NCI-H510A (cell line): ENCODE results near the gene R3HDM2.
"Not testable (repeated sequence)": the region's sequence is repeated elsewhere in the genome, so short reads cannot be mapped to it uniquely, and the experiment has no call there.

Experiments used
- DNase-seq: peaks from one replicate; lab custom pipeline; 2025; lab: John Stamatoyannopoulos, UW

The R3HDM2 gene

DNA sequence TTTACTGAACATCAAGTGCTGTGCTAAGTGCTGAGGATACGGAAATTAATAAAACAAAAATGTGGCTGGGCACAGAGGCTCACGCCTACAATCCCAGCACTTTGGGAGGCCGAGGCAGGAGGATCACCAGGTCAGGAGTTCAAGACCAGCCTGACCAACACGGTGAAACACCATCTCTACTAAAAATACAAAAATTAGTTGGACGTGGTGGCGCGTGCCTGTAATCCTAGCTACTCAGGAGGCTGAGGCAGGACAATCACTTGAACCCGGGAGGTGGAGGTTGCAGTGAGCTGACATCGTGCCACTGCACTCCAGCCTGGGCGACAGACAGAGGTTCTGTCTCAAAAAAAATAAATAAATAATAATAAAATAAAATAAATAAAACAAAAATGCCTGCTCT lies 3.9 kb downstream of the R3HDM2 start:
- not testable (repeated sequence) for DNase-seq

DNA sequence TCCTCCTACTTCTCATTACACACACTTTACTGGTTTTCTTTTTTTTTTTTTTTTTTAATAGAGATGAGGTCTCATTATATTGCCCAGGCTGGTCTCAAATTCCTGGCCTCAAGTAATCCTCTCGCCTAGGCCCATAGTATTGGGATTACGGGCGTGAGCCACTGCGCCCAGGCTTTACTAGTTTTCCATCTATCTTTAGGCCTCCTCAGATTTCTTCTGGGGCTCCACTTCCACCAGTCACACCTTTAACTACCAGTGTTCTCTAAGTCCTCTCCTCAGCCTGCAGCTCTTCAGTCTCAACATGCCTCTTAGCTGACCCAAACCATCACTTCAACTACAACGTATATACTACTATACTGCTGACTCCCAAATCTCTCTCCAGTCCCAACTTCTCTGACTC lies 10.4 kb downstream of the R3HDM2 start:
- DNase-seq = no peak

DNA sequence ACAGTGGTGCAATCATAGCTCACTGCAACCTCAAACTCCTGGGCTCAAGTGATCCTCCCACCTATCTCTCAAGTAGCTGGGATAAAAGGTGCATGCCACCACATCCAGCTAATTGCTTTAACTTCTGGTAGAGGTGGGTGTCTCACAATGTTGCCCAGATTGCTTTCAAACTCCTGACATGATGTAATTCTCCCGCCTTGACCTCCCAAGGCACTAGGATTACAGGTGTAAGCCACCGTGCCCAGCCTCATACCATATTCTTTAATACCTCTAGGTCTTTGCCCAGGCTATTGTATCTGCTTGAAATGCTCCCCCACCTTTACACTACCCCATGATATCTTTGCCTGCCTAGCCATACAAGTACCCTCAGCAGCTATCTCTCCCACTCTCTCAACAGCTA lies 11.3 kb downstream of the R3HDM2 start:
- DNase-seq = no peak

DNA sequence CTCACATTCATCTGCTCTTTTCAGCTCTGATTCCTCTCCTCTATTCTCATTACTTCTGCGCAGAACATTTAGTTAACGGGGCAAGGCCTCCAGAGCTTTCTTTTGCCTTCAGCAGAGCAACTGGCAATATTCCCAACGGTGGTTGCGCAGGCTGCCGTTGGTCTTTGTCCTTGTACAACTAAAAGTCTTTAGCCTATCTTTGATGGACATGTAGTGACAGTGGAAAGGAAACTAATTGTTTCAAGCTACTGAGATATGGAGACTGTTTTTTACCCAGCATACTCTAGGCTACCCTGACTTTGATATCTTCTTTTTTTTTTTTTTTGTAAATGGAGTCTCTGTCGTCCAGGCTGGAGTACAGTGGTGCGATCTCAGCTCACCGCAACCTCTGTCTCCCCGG lies 12.6 kb downstream of the R3HDM2 start:
- no peak for DNase-seq

DNA sequence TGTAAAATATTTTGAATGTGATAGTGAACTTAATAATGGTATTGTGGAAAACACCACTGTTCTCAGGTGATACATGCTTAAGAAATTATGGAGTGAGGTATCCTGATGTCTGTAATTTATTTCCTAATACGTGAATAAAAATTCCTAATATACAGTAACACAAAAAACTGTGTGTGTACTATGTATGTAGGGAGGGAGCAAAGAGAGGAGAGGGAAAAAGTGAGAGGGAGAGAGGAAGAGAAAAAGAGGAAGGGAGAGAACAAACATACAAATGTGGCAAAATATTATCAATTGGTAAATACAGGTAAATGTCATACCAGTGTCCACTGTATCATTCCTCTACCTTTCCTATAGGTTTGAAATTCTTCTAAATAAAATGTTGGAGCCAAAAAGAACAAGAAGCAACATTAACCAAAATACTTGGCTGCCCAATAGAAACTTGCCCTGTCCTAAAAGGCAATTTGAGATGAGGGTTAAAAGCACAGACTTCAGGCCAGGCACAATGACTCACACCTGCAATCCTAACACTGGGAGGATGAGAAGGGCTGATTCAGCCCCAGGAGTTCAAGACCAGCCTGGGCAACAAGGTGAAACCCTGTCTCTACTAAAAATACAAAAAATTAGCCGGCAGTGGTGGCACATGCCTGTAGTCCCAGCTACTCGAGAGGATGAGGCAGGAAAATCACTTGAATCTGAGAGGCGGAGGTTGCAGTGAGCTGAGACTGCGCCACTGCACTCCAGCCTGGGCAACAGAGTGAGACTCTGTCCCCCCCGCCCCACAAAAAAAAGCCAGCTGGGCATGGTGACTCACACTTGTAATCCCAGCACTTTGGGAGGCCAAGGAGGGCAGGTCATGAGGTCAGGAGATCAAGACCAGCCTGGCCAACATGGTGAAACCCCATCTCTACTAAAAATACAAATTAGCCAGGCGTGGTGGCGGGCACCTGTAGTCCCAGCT lies 14.5 kb downstream of the R3HDM2 start:
- no peak for DNase-seq

DNA sequence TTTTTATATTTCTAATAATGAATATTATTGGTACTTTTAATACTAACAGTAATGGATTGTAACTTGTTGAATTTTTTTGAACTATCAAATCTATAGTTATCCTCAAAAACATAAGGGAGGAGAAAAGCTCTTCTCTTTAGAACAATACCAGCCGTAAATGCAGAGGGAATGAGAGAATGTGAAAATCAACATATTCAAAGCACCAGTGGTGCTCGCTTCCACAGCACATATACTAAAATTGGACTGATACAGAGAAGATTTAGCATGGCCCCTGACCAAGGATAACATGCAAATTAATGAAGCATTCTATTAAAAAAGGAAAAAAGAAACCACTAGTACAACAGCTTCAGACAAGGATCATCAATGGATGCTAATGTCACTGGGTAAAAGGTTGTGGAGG lies 15.8 kb downstream of the R3HDM2 start:
- DNase-seq = no peak

DNA sequence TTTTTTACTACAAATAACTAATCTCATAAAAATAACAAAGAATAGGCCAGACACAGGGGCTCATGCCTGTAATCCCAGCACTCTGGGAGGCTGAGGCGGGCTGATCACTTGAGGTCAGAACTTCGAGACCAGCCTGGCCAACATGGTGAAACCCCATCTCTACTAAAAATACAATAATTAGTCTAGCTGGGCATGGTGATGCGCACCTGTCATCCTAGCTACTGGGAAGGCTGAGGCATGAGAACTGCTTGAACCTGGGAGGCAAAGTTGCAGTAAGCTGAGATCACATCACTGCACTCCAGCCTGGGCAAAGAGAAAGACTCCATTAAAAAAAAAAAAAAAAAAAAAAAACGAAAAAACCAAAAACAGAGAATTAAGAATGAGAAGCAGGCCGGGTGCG lies 16.7 kb downstream of the R3HDM2 start:
- DNase-seq = not testable (repeated sequence)

DNA sequence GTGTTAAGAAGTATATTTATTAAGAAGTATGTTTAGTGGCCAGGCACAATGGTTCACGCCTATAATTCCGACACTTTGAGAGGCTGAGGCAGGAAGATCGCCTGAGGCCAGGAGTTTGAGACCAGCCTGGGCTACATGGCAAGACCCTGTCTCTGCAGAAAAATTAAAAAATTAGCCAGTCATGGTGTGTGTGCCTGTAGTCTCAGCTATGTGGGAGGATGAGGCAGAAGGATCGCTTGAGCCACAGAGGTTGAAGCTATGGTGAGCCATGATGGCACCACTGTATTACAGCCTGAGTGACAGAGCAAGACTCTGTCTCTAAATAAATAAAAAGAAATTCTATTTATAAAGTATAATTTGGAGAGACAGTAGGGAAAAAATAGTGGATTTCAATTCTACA lies 20.3 kb downstream of the R3HDM2 start:
- no peak for DNase-seq

DNA sequence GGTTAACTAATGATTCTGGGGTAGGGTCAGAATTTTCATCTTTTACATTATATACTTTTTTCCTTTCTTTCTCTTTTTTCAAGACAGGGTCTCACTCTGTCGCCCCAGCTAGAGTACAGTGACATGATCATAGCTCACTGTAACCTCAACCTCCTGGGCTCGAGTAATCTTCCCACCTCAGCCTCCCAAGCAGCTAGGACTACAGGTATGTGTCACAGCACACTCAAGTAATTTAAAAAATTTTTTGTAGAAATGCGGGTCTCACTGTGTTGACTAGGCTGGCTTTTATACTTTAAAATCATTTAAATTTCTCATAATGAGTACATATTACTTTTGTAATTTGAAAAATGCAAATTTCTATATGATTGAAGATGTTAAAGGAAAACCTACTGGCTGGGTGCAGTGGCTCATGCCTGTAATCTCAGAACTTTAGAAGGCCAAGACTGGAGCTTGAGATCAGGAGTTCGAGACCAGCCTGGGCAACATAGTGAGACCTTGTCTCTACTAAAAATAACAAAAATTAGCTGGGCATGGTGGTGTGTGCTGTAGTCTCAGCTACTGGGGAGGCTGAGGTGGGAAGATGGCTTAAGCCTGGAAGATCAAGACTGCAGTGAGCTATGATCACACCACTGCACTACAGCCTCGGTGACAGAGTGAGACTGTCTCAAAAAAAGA lies 25.7 kb downstream of the R3HDM2 start:
- no peak for DNase-seq

DNA sequence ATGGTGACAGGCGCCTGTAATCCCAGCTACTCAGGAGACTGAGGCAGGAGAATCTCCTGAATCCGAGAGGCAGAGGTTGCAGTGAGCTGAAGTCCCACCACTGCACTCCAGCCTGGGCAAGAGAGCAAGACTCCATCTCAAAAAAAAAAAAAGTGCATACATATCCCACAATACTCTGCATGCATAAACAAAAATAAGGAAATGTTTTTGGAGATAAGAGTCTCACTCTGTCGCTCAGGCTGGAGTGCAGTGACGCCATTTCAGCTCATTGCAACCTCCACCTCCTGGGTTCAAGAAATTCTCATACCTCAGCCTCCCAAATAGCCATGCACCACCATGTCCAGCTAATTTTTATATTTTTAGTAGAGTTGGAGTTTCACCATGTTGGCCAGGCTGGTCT lies 28.7 kb downstream of the R3HDM2 start:
- not testable (repeated sequence) for DNase-seq

DNA sequence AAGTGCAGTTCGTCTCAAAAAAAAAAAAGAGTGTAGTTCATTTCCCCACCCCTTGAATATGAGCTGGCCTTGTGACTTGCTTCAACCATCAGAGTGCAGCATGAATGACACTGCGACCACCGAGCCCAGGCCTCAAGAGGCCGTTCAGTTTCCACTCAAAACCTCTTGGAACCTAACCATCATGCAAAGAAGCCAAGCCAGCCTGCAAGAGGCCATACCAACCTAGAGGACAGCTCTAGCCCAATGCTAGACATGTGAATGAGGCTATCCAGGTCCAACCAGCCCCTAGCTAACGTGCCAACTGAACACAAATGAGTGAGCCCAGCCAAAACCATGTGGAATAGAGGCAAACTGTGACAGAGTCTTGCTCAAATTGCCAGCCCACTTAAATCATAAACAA lies 29.7 kb downstream of the R3HDM2 start:
- DNase-seq = peak; percentile 4

DNA sequence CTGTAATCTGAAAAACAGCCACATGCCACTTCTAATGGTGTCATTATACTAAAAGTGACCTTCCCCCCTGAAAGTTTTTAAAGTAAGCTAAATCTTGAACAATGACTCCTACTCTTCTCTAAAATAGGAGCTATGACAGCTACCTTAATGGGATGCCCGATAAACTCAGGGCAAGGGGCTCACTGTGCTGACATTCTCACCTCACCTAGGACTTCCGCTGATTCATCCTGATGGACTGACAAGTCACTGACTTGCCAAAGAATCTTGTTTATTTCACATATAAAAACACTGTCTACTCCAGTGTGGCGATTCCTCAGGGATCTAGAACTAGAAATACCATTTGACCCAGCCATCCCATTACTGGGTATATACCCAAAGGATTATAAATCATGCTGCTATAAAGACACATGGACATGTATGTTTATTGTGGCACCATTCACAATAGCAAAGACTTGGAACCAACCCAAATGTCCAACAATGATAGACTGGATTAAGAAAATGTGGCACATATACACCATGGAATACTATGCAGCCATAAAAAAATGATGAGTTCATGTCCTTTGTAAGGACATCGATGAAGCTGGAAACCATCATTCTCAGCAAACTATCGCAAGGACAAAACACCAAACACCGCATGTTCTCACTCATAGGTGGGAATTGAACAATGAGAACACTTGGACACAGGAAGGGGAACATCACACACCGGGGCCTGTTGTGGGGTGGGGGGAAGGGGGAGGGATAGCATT lies 31.0 kb downstream of the R3HDM2 start:
- not testable (repeated sequence) for DNase-seq

DNA sequence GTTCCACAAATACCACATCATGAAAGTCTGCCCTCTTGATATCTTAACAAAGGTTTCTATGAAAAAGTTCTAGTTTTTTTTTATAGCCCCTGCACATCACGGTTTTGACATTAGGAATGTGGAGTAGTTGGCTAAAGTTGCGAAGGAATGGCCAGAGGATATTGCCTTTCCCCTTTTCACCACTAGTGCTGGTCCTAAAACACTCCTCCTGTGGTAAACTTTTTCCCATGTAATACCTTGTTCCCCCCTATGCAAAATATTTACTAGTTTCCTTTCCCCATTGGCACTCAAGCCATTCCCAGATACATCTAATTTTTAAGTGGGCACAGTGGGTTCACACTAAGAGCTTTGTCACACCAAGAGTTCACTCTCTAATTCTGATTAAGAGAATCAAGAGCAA lies 33.4 kb downstream of the R3HDM2 start:
- no peak for DNase-seq

DNA sequence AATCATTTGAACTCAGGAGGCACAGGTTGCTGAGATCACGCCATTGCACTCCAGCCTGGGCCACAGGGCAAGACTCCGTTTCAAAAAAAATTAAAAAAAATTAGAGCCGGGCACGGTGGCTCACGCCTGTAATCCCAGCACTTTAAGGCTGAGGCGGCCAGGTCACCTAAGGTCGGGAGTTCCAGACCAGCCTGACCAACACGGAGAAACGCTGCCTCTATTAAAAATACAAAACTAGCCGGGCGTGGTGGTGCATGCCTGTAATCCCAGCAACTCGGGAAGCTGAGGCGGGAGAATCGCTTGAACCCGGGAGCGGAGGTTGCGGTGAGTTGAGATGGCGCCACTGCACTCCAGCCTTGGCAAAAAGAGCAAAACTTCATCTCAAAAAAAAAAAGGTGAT lies 35.7 kb downstream of the R3HDM2 start:
- no peak for DNase-seq

DNA sequence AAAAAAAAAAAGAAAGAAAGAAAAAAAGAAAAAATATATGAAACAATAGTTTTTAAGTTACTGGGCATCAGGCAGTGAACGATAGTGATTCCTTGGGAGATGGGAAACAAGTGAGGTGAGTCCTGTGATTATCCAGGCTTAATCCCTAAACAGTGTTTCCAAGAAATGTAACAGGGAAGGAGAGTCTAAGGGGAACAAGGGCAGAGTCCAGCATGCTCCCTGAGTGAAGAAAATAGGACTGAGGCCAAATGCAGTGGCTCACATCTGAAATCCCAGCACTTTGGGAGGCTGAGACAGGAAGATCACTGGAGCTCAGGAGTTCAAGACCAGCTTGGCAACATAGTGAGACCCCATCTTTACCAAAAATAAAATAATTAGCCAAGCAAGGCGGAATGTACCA lies 40.7 kb downstream of the R3HDM2 start:
- DNase-seq = no peak

DNA sequence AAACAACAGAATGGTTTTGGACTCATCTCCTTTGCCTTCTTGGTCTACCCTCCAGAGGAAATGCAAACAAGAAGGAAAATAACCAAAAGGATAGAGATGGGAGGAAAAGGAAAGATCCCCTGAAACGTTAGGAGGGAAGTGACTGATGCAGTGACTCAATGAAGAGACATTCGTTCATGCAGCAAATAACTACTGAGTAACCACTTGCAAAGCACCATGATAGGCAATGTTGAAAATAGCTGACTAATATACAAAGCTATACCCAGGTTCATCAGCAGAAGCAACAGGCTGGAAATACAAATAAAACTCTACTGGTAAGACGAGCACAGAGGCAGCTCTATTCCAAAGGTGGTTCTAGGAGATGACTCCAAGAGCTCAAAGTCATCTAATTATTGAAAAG lies 41.8 kb downstream of the R3HDM2 start:
- no peak for DNase-seq

DNA sequence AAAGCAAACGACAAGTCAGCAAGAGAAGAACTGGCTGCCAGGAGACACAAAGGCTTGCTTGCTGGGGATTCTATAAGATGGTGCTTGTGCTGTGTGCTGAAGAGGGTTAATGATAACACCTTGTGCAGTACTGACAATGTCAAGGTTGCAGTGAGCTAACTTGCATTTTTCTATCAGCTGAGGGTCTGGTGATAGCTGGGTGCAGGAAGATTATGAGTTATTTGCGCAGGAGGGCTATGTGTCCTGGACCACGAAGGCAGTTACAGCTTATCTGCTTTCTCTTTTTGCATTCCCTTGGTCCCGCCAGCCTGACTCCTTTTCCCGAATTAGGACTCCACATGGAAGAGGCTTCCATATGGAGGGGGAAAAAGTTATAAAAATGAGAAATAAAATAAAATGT lies 42.4 kb downstream of the R3HDM2 start:
- DNase-seq = no peak

DNA sequence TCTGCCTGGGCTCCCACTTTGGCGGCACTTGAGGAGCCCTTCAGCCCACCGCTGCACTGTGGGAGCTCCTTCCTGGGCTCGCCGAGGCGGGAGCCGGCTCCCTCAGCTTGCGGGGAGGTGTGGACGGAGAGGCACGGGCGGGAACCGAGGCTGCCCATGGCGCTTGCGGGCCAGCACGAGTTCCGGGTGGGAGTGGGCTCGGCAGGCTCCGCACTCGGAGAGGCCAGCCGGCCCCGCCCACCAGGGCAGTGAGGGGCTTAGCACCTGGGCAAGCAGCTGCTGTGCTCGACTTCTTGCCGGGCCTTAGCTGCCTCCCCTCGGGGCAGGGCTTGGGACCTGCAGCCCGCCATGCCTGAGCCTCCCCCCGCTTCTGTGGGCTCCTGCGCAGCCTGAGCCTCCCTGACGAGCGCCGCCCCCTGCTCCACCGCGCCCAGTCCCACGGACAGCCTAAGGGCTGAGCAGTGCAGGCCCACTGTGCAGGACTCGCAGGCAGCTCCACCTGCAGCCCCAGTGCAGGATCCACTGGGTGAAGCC lies 44.6 kb downstream of the R3HDM2 start:
- DNase-seq = no peak

DNA sequence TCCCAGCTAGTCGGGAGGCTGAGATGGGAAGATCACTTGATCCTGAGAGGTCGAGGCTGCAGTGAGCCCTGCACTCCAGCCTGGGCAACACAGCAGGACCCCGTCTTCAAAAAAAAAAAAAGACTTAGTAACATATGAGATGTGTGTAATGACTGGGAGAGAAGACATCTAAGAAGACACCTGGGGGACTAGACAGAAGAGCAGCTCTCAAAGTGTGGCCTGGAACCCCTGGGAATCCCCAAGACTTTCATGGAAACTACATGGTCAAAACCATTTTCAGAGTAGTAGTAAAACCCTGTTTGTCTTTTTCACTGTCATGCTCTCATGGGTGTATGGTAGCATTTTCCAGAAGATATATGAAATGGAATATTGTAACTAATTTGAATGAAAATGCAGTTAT lies 45.3 kb downstream of the R3HDM2 start:
- DNase-seq = no peak

DNA sequence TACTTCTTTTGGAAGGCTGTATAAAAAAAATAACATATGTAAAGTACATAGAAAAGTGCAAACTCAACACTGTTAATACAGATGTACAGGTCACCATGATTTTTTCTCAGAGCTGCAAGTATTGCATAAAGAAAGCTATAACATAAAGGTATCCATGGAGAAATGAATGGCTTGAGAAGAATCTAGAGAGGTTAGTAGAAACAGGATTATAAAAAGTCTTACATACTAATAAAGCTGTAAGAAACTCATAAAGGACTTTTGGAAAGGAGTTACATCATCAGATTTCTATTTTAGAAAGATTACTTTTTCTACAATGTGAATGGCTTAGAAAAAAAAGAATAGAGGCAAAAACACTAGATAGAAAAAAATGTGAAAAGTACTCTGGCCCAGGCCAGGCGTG lies 46.4 kb downstream of the R3HDM2 start:
- no peak for DNase-seq

DNA sequence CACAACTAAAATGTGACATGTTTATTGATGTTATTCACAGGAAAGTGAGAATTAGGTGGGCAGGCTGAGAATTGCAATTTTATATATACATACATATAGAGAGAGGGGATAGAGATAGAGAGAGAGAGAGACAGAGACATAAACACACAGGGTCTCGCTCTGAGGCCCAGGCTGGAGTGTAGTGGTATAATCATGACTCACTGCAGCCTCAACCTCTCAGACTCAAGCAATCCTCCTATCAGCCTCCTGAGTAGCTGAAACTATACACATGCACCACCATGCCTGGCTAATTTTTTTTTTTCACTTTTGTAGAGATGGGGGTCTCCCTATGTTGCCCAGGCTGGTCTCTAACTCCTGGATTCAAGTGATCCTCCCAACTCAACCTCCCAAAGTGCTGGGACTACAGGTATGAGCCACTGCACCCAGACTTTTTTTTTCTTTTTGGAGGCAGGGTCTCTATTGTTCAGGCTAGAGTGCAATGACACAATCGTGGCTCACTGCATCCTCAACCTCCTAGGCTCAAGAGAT lies 49.1 kb downstream of the R3HDM2 start:
- DNase-seq = no peak

DNA sequence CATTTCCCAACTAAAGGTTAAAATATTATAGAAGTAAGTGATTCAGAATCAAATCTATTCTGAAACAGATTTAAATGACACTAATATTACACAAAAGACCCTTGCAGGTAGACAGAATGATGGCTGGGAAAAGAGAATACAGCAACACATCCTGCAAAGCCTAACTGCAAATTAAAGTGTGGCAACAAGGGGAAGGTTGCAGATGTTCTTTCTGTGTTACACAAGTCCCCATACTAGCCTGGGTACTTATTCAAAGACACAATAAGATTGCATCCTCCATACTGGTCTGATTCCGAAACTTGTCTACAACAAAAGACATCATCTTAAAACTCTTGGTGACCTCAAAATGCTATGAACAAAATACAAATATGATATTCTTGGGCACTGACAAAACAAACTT lies 50.5 kb downstream of the R3HDM2 start:
- no peak for DNase-seq
